Glomerular endothelial cell (primary cell): Measurements from ENCODE around the gene TMEM127. TPM values are rescaled to one million over a fixed set of nuclear protein-coding genes. Genes with fewer than 3 reads are reported as not detected.
"Not testable (repeated sequence)": the region's sequence is repeated elsewhere in the genome, so short reads cannot be mapped to it uniquely, and the experiment has no call there.

ENCODE experiments used
- DNase-seq: peaks from one replicate; pipeline ENCODE4 v3.0.0-alpha.2; 2011; ENCODE audit warnings: low read depth, low spot score; ENCODE audit errors: extremely low read depth
- total RNA-seq: library from RNA; depleted of rRNA; stranded (reverse); fragments of >200 nt; gene quantifications from 2 replicates; pipeline ENCODE4 v1.2.3, GENCODE V29; 2015

Gene TMEM127
- total RNA-seq, 1 donor from 2014 or later = 51.3 TPM

GRCh38 chr2:96243843-96244242 lies 22.0 kb downstream of the TMEM127 start:
- DNase-seq = no peak

- peak; percentile 58 for DNase-seq
These were observed 23.7 kb downstream of the TMEM127 start for GRCh38 chr2:96241900-96242611.

GRCh38 chr2:96241227-96241626 lies 24.6 kb downstream of the TMEM127 start:
- DNase-seq = no peak

GRCh38 chr2:96240341-96241038 lies 25.3 kb downstream of the TMEM127 start:
- DNase-seq = no peak

GRCh38 chr2:96239745-96240264 lies 26.0 kb downstream of the TMEM127 start:
- DNase-seq = no peak

- no peak for DNase-seq
These were observed 26.7 kb downstream of the TMEM127 start for GRCh38 chr2:96239091-96239490.

GRCh38 chr2:96238266-96238665 lies 27.5 kb downstream of the TMEM127 start:
- no peak for DNase-seq

GRCh38 chr2:96236882-96237281 lies 28.9 kb downstream of the TMEM127 start:
- no peak for DNase-seq

- DNase-seq = no peak
These were observed 31.9 kb downstream of the TMEM127 start for GRCh38 chr2:96233880-96234316.

- DNase-seq = no peak
These were observed 32.4 kb downstream of the TMEM127 start for GRCh38 chr2:96233436-96233835.

- DNase-seq = no peak
These were observed 34.5 kb downstream of the TMEM127 start for GRCh38 chr2:96231316-96231715.

GRCh38 chr2:96225016-96225533 lies 40.7 kb downstream of the TMEM127 start:
- DNase-seq = no peak

GRCh38 chr2:96221106-96221505 lies 44.7 kb downstream of the TMEM127 start:
- DNase-seq = not testable (repeated sequence)

GRCh38 chr2:96219959-96220358 lies 45.8 kb downstream of the TMEM127 start:
- not testable (repeated sequence) for DNase-seq

GRCh38 chr2:96218508-96219131 lies 47.2 kb downstream of the TMEM127 start:
- DNase-seq = no peak

- DNase-seq = no peak
These were observed 51.2 kb downstream of the TMEM127 start for GRCh38 chr2:96214554-96214953.

- no peak for DNase-seq
These were observed 52.4 kb downstream of the TMEM127 start for GRCh38 chr2:96213379-96213778.

GRCh38 chr2:96212339-96212738 lies 53.5 kb downstream of the TMEM127 start:
- DNase-seq = no peak

GRCh38 chr2:96209729-96210085 lies 56.1 kb downstream of the TMEM127 start:
- no peak for DNase-seq

GRCh38 chr2:96209011-96209728 lies 56.6 kb downstream of the TMEM127 start:
- DNase-seq = no peak
